NCI-H2029 (cell line): Measurements from ENCODE around the gene ICAM3.
A peak's percentile ranks its signal among the peaks of the same experiment; 100 is the strongest.
"Not testable (repeated sequence)": the region's sequence is repeated elsewhere in the genome, so short reads cannot be mapped to it uniquely, and the experiment has no call there.

Experiments
- DNase-seq: peaks from one replicate; lab custom pipeline; 2025; lab: John Stamatoyannopoulos, UW

Gene ICAM3, protein sequence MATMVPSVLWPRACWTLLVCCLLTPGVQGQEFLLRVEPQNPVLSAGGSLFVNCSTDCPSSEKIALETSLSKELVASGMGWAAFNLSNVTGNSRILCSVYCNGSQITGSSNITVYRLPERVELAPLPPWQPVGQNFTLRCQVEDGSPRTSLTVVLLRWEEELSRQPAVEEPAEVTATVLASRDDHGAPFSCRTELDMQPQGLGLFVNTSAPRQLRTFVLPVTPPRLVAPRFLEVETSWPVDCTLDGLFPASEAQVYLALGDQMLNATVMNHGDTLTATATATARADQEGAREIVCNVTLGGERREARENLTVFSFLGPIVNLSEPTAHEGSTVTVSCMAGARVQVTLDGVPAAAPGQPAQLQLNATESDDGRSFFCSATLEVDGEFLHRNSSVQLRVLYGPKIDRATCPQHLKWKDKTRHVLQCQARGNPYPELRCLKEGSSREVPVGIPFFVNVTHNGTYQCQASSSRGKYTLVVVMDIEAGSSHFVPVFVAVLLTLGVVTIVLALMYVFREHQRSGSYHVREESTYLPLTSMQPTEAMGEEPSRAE

DNA sequence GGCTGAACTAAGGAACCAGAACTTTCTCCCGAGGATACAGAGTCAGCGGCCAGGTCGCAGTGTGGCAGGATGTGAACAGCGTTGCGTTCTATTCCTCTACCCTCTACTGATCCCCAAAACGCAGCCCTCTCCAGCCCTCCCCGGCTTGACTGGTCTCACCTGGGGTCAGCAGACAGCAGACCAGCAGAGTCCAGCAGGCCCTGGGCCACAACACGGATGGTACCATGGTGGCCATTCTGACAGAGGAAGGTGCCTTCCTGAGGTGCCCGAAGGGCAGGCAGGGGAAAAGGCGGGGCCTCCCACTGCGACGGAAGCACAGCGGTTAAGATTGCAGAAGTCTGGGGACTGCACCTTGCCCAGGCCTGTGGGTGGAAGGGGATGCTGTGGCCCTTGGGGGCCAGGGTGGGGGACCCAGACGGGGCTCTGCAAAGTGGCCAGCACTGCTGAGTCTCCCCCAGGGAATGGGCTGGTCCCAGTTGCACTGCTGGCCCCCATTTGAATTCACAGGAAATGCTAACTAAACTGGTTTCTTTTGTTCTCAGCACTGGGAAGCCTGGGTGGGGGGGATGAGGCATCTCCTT, at the start of gene ICAM3:
ICAM3 (minus strand) TSS at position 245 of the 581 bp plus-strand sequence; CDS start at position 235, 10 bp downstream.
- no peak for DNase-seq

DNA sequence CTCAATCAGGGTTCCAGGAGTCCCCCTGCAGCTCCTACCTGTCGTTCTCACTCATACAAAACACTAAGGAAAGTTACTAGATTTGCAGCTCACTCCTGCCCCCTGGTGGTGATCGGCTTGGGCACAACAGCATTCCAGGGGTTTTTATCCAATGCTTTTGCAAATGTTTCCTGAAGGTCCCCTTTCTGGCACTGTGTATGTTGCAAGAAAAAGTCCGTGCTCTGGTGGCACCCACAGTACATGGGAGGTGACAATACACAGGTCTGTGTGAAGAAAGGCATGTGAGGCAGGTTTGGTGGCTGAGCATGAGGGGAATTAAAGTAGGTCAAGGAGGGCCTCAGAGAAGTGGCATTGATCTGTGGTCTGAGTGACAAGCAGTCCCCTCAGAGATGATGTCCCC, 49.5 kb upstream of the ICAM3 start:
- DNase-seq: peak; percentile 64

GRCh38 chr19:10384580-10384979, 45.2 kb upstream of the ICAM3 start:
- no peak for DNase-seq

- DNase-seq: not testable (repeated sequence)
Measured at GRCh38 chr19:10383223-10383499, 43.7 kb upstream of the ICAM3 start.

DNA sequence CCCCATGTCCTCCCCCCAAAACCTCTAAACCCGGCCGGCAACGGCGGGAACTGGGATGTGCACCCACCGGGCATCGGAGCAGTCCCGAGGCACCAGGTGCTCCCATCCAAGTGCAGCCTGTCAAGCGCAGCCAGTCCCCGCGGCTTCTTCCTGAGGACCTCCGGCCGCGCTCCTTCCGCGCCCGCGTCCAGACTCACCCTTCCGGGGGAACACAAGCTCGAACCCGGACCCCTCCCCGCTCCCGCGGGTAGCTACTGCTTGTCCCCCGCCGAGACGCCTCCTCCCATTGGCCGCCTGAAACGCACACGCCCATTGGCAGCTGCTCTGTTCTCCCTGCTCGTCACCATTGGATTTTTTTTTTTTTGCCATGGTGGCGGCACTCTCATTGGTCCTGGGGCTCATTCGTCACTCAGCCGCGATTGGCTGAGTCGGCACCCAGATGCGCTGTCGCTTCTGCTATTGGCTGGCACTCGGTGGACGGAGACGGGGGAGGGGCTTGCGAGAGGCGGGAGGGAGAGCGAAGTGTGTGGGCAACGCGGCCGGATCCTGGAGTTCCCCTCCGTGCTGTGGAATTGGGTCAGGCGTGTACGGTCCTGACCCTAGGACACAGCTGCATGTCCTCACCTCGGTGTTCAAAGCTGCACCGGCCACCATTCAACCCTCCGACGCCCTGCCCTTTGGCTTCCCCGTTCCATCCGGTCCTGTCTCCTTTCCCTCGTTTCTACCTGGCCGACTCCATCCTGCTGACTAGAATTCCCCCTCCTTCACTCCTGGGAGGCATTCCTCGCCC, 41.1 kb upstream of the ICAM3 start, which contains the start of gene TYK2:
TYK2 (minus strand) TSS at position 260 of the 790 bp plus-strand sequence. CDS start 2,166 bp downstream, outside the sequence.
- DNase-seq: peak; percentile 98

- DNase-seq: no peak
Measured at GRCh38 chr19:10379880-10380312, 40.5 kb upstream of the ICAM3 start.

- no peak for DNase-seq
Measured at GRCh38 chr19:10378124-10378523, 38.7 kb upstream of the ICAM3 start.

DNA sequence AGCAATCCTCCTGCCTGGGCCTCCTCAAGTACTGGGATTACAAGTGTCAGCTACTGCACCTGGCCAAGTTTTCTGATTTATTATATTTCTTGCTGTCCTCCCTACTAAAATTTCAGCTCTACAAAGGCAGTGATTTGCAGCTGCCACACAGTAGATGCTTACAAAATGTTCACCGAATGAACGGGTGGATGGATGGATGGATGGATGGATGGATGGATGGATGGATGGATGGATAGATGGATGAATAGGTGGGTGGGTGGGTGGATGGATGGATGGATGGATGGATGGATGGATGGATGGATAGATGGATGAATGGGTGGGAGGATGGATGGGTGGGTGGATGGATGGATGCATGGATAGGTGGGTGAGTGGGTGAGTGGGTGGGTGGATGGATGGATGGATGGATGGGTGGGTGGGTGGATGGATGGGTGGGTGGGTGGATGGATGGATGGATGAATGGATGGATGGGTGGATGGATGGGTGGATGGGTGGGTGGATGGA, 37.8 kb upstream of the ICAM3 start:
- not testable (repeated sequence) for DNase-seq

DNA sequence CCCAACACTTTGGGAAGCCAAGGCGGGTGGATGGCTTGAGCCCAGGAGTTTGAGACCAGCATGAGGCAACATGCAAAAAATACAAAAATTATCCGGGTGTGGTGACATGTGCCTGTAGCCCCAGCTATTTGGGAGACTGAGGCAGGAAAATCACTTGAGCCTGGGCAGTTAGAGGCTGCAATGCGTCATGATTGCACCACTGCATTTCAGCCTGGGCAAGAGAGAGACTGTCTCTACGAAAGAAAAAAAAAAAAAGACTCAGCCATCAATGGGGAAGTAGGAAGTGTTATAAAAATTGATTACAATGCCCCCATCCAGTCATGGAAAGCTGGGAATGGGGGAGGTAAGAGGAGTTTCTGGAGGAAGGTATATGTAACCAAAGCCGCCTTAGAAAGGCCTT, 35.5 kb upstream of the ICAM3 start:
- no peak for DNase-seq

- no peak for DNase-seq
Measured at GRCh38 chr19:10372690-10373089, 33.3 kb upstream of the ICAM3 start.

- DNase-seq: no peak
Measured at GRCh38 chr19:10368101-10368803, 28.8 kb upstream of the ICAM3 start.

DNA sequence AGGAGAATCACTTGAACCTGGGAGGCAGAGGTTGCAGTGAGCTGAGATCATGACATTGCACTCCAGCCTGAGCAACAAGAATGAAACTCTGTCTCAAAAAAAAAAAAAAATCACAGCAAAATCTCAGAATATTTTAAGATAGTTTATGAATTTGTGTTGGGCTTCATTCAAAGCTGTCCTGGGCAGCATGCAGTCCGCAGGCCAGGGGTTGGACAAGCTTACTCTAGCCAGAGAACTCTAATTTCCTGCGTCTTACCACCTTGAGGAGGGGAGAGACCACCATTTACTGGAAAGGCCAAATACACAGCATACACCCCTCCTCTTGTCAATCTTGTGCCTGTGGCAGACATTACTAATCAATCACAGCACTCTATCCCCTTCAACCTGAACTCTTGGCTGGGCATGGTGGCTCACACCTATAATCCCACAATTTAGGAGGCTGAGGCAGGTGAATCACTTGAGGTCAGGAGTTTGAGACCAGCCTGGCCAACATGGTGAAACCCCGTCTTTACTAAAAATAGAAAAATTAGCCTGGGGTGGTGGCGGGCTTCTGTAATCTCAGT, 27.6 kb upstream of the ICAM3 start:
- DNase-seq: not testable (repeated sequence)

DNA sequence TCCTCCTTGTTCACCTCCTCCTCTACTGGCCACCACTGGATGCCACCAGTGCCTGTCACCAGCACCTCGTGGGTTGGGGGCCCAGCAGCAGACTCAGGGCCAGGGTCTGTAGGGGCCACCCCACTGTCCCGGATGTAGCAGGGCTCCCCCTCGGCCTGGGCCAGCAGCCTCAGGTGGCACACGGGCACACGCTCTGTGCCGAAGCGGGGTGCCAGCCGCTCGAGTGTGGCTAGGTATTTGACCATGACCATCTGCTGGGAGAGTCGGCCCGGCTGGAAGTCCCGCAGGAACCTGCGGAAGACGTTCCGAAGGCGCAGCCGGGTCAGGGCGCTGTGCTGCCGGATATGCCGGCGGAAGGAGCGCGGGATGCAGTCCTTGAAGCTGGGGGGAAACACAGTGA, 26.1 kb upstream of the ICAM3 start:
- no peak for DNase-seq

- no peak for DNase-seq
Measured at GRCh38 chr19:10364644-10365043, 25.2 kb upstream of the ICAM3 start.

DNA sequence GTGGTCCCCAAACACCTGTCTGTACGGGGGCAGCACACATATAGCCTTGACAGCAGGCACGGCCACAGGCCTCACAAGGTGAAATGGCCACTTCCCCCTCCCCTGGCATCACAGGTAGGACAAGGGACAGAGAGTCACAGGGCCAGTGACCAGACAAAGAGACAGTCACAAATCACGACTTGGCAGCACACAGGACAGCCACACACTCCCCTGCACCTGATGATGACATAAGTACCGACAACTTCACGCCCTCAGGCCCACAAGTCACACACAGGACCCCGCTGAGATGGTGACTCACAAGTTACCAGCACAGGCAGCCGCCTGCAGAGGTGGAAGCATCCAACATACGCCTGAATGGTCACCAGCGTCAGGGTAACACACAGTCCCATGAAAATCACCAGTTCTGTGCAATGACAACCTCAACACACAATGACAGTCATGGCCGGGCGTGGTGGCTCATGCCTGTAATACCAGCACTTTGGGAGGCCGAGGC, 24.4 kb upstream of the ICAM3 start:
- DNase-seq: no peak

DNA sequence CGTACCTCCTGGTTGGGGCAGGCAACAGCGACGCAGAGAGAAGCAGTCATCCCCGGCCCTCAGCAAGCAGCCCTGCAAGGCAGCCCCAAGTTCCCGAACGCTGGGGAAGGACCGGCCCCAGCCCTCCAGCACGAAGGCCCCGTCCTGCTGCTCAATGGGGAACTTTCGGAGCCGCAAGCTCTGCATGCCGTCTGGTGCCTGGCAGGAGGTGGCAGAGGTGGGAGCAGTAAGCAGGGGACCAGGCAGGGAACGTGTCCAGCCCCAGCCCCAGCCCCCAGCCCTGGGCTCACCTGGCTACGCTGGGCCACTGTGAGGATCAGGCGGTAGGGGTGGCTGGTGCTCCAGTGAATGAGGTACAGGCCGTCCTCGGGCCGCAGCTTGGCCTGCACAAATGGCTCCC, 22.8 kb upstream of the ICAM3 start:
- no peak for DNase-seq

DNA sequence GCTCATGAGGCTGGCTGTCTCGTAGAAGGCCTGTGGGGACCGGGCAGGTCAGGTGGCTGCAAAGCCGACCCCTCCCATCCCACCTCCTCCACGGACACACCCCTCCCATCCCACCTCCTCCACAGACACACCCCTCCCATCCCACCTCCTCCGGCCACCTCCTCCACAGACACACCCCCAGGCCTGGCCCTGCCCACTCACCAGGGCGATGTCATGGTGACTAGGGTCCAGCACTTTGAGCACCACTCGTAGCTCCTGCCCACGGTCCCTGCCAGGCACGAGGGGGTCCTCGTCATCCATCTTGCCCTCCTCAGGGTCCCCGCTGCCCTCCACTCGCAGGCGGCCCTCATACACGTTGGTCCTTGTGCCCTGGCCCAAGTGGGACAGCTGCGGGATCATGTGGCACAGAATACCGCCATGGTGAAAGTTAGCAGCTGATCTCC, 22.2 kb upstream of the ICAM3 start:
- no peak for DNase-seq

DNA sequence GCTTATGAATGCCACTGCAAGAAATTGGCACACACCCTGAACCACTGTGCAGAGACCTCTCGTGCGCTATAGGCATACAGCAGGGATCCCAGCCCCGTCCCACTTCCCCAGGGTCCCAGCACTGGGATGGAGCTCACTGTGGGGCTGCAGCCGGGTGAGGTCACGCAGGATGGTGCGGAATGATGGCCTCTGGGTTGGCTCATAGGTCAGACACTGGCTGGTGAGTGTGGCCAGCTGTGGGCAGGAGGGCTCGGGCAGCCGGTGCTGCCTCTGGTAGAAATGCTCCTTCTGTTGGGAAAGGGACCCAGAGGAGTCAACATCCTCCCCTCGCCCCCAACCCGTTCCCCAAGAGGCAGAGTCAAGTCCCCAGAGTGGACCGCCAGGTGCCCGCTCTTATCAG, 17.0 kb upstream of the ICAM3 start:
- DNase-seq: no peak

DNA sequence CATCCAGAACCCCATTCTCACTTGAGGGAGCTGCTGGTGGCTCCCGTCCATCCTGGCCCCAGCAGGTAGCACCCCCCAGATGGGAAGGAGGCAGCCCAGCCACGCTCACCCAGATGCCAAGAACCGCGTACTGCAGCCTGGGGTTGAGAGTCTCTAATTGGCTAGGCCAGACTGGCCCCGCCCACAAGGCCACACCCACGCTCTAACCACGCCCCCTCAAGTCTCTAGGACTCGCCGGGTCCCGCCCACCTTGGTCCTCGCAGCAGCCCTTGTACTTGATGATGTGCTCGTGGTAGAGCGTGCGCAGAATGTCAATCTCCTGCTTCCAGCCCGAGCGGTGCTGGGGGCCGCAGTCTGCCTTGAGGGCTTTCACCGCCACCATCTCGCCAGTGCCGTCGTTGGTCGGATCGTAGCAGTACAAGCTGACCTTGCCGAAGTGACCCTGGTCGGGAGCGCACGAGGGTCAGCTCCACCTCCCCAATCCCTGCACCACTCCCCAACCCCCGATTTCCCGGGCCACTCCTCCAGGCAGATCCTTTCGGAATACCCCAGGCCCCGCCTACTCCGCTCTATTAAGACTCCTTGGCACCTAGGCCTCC, 14.5 kb upstream of the ICAM3 start:
- no peak for DNase-seq

DNA sequence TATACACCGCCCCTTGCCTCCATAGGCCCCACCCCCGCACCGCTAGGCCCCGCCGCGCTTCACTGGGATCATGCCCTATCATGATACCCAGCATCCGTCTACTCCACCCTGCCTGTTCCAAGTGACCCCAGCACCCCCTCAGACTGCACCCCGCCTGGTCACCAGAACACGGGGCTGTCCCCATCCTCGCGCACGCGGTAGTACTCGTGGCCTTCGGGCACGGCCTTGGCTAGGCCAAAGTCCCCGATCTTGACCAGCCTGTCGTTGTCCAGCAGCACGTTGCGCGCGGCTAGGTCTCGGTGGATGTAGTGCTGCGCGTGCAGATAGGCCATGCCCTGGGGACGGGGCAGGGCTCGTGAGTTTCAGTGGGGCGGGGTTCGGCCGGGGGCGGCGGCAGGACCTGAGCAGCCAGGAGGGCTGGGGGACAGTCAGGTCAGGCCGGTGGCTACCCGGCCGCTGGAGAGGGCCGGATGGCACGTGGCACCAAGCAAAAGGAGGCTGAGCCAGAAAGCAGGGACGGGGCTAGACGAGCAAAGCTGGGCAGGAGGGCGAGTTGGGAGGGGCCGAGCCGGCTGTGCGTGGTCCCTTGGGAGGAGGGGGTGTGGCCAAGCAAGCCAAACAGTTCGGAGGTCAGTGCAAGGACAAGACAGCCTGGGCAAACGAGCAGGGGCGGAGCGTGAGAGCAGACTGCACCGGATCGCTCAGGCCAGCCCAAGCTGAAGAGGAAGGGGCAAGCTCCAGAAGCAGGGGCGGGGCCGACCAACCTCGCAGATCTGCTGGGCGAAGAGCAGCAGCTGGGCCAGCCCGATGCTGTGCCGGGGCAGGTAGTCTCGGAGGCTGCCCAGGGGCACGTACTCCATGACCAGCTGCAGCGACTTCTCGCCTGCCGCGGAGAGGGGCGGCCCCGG, 13.6 kb upstream of the ICAM3 start:
- no peak for DNase-seq
